T-cell (primary cell): ENCODE measurements around the gene TMEM259. TPM values are rescaled to one million over a fixed set of nuclear protein-coding genes. Genes with fewer than 3 reads are reported as not detected.

Source experiments
- ATAC-seq, 4 experiments: fragments of 200-7000 bp in 3 of 4; fragments of 150-1000 bp in 1 of 4; cut with Tn5 transposase; replicated peaks in 1 of 4; 1 replicate in 3 of 4; 2 replicates in 1 of 4; pipeline ENCODE4 v1.10.0; 2021; ENCODE audit warnings: moderate library complexity in 3 of 4, mild to moderate bottlenecking in 2 of 4, moderate number of reproducible peaks in 1 of 4
- CTCF ChIA-PET, 2 donors: fragments of 300-600 bp; sonication (Branson Sonifier 250); formaldehyde crosslinking; loops; one replicate each; lab custom pipeline; 2022; ENCODE audit warnings: antibody characterized with exemption in 2 of 2; lab: Charles Lee
- POLR2A ChIA-PET, 2 donors: fragments of 300-600 bp; sonication (Branson Sonifier 250); formaldehyde crosslinking; loops; one replicate each; lab custom pipeline; 2022; ENCODE audit warnings: antibody characterized with exemption in 2 of 2; lab: Charles Lee
- DNase-seq, 35 experiments: peaks; one replicate each; pipeline versions ENCODE4 v3.0.0 to v3.0.0-alpha.2; 2013 to 2023
- H3K27ac ChIP-seq: one replicate; pipeline ENCODE4 v1.5.1; 2013; ENCODE audit warnings: low read length
- H3K27me3 ChIP-seq, 2 experiments: replicated peaks in 1 of 2; 1 replicate in 1 of 2; 2 replicates in 1 of 2; pipeline versions ENCODE4 v1.6.1 to v1.7.0; 2013; ENCODE audit warnings: low read length in 1 of 2, mixed read lengths in 1 of 2; ENCODE audit not compliant: control insufficient read depth in 2 of 2, insufficient read depth in 2 of 2; ENCODE audit errors: extremely low read depth in 1 of 2
- H3K36me3 ChIP-seq, 2 donors: 1 replicate in 1 of 2; 2 replicates in 1 of 2; pipeline versions ENCODE4 v1.6.1 to v1.7.0; 2013; ENCODE audit warnings: low read length in 1 of 2; ENCODE audit not compliant: control insufficient read depth in 2 of 2, insufficient read depth in 1 of 2; ENCODE audit errors: extremely low read depth in 1 of 2
- H3K4me1 ChIP-seq, 2 experiments: 1 replicate in 1 of 2; 2 replicates in 1 of 2; pipeline versions ENCODE4 v1.6.1 to v1.7.0; 2013; ENCODE audit warnings: low read length in 2 of 2, mixed read lengths in 1 of 2; ENCODE audit not compliant: insufficient read depth in 2 of 2, control insufficient read depth in 1 of 2; ENCODE audit errors: extremely low read depth in 1 of 2
- H3K4me3 ChIP-seq, 2 donors: 1 replicate in 1 of 2; 2 replicates in 1 of 2; pipeline versions ENCODE4 v1.5.1 to v1.7.0; 2013; ENCODE audit warnings: mild to moderate bottlenecking in 2 of 2, low read length in 1 of 2, moderate library complexity in 1 of 2; ENCODE audit not compliant: control insufficient read depth in 1 of 2; ENCODE audit errors: extremely low read depth in 1 of 2
- H3K9me3 ChIP-seq: 2 replicates; pipeline ENCODE4 v1.7.0; 2013
- H3K27ac Mint-ChIP-seq, 2 donors: one replicate each; pipeline ENCODE4 v1.8.0; 2020 to 2021; ENCODE audit warnings: mild to moderate bottlenecking in 2 of 2, mixed read lengths in 2 of 2
- H3K27me3 Mint-ChIP-seq, 2 donors: one replicate each; pipeline ENCODE4 v1.8.0; 2021 to 2022; ENCODE audit warnings: mixed read lengths in 2 of 2
- H3K36me3 Mint-ChIP-seq: one replicate; pipeline ENCODE4 v1.8.0; 2021; ENCODE audit warnings: mixed read lengths
- H3K4me1 Mint-ChIP-seq, 3 donors: one replicate each; pipeline ENCODE4 v1.8.0; 2020 to 2022; ENCODE audit warnings: mixed read lengths in 3 of 3, mild to moderate bottlenecking in 1 of 3
- H3K4me3 Mint-ChIP-seq, 3 donors: one replicate each; pipeline ENCODE4 v1.8.0; 2020 to 2022; ENCODE audit warnings: mild to moderate bottlenecking in 3 of 3, mixed read lengths in 3 of 3, moderate library complexity in 3 of 3
- H3K9me3 Mint-ChIP-seq, 3 donors: one replicate each; pipeline ENCODE4 v1.8.0; 2020 to 2022; ENCODE audit warnings: mixed read lengths in 3 of 3
- WGBS: methylation state at CpG from one replicate; pipeline ENCODE4 v1.1.5; 2013; ENCODE audit warnings: missing lambda C conversion rate; ENCODE audit not compliant: insufficient coverage; 5-methylcytosine and 5-hydroxymethylcytosine counted together
- total RNA-seq, 35 experiments: library from RNA in 6 of 35; stranded (reverse) in 6 of 35; fragments of 120-200 nt in 1 of 35; gene quantifications; one replicate each; pipeline versions ENCODE4 v1.2.1 to v1.2.4 and lab custom pipeline; 2013 to 2026

The TMEM259 gene
- total RNA-seq, 5 donors from 2014 or later (not counting 1 experiment from before 2014, with no cell fraction given): 319 to 423 (median 372) TPM

- peaks cover 8 to 12% (median 12%) of the 10 kb centered on the region in 3 donors for H3K4me1 Mint-ChIP-seq
- Histone ChIP-seq H3K27ac (no peak overlapping the region), H3K36me3 (peaks cover 33 to 35% of the 10 kb centered on the region in 2 donors), H3K4me1 (peaks cover 4 to 22% of the 10 kb centered on the region in 2 experiments), H3K4me3 (no peak overlapping the region), H3K9me3 (no peaks in the 10 kb centered on the region), H3K27me3 (no peaks in the 10 kb centered on the region)
- H3K27ac Mint-ChIP-seq: no peak overlapping the region
- ChIA-PET POLR2A (no interaction called here), CTCF (no interaction called here)
- DNase-seq: no peak
- WGBS: 89% methylated on average over 24 of the region's 25 CpGs
- no peaks in the 10 kb centered on the region for H3K9me3 Mint-ChIP-seq
- H3K4me3 Mint-ChIP-seq: no peak overlapping the region
- H3K36me3 Mint-ChIP-seq: peaks cover 13% of the 10 kb centered on the region
- ATAC-seq: no peak
- H3K27me3 Mint-ChIP-seq: no peaks in the 10 kb centered on the region
Observed at GRCh38 chr19:989381-990081, 31.4 kb downstream of the TMEM259 start.

- POLR2A ChIA-PET: no interaction called here
- Histone ChIP-seq H3K27ac (no peak overlapping the region), H3K9me3 (no peaks in the 10 kb centered on the region), H3K36me3 (peaks cover 25 to 35% of the 10 kb centered on the region in 2 donors), H3K4me3 (no peak overlapping the region), H3K27me3 (no peaks in the 10 kb centered on the region), H3K4me1 (peaks cover 9 to 29% of the 10 kb centered on the region in 2 experiments)
- DNase-seq: no peak
- no peak overlapping the region for H3K4me3 Mint-ChIP-seq
- peaks cover 13% of the 10 kb centered on the region for H3K36me3 Mint-ChIP-seq
- no peak for ATAC-seq
- WGBS: 92% methylated on average over 10 of the region's 15 CpGs
- no peaks in the 10 kb centered on the region for H3K9me3 Mint-ChIP-seq
- no peaks in the 10 kb centered on the region for H3K27me3 Mint-ChIP-seq
- CTCF ChIA-PET: no interaction called here
- H3K4me1 Mint-ChIP-seq: peaks cover 13 to 18% (median 17%) of the 10 kb centered on the region in 3 donors
- H3K27ac Mint-ChIP-seq: no peak overlapping the region
Observed at GRCh38 chr19:988510-988909, 32.4 kb downstream of the TMEM259 start.

DNA sequence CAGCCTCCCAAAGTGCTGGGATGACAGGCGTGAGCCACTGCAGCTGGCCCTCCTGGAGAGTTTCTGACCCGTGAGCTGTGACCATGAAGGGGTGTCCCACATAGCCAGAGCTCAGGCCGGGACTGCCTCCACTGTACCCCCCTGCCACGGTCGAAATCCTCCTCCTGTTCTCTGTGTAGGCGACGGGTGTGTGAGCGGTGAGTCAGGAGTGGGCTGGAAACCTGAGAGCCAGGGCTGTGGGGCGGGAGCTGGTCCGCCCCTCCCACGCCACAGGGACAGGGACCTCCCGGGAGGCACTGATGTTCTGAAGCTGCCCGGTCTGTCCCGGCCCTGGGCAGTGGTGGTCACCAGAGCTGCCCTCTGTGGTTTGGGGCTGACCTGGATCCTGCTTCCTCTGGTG lies 32.8 kb downstream of the TMEM259 start:
- peaks cover 20 to 35% of the 10 kb centered on the region in 2 donors for H3K36me3 ChIP-seq
- CTCF ChIA-PET: interaction anchor here in 1 of 2 donors (0.6 kb wide), 1 partner anchor 17 kb away, joined by 3 read pairs; no protein-coding TSS in a partner anchor
- no peak overlapping the region for H3K27ac ChIP-seq
- H3K27me3 ChIP-seq: no peaks in the 10 kb centered on the region
- Mint-ChIP-seq H3K27me3 (no peaks in the 10 kb centered on the region), H3K36me3 (peaks cover 13% of the 10 kb centered on the region), H3K27ac (no peak overlapping the region), H3K9me3 (no peaks in the 10 kb centered on the region), H3K4me1 (peaks cover 13 to 18% (median 17%) of the 10 kb centered on the region in 3 donors), H3K4me3 (no peak overlapping the region)
- H3K9me3 ChIP-seq: no peaks in the 10 kb centered on the region
- POLR2A ChIA-PET: interaction anchor here (0.5 to 0.7 kb wide), 2 partner anchors 40 to 205 kb away, joined by 3 to 8 read pairs; no protein-coding TSS in a partner anchor
- peaks cover 10 to 34% of the 10 kb centered on the region in 2 experiments for H3K4me1 ChIP-seq
- no peak for DNase-seq
- no peak for ATAC-seq
- H3K4me3 ChIP-seq: no peak overlapping the region
- 84% methylated on average over 10 of the region's 14 CpGs for WGBS

DNA sequence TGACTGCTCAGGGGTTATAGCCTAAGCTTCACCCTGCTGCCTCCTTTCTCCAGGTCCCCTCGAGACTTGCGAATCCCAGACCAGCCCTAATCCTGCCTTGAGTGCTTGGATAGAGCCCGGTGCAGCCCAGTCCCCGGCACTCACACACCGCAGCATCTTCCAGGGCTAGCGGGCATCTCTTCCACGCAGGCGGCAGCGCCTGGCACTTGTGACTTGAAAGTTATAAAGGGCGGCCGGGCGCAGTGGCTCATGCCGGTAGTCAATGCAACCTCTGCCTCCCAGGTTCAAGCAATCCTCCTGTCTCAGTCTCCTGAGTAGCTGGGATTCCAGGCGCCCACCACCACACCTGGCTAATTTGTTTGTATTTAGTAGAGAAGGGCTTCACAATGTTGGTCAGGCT lies 34.8 kb downstream of the TMEM259 start:
- CTCF ChIA-PET: no interaction called here
- H3K4me3 Mint-ChIP-seq: peak overlapping the region; percentile 93 to 98 (median 94)

DNA sequence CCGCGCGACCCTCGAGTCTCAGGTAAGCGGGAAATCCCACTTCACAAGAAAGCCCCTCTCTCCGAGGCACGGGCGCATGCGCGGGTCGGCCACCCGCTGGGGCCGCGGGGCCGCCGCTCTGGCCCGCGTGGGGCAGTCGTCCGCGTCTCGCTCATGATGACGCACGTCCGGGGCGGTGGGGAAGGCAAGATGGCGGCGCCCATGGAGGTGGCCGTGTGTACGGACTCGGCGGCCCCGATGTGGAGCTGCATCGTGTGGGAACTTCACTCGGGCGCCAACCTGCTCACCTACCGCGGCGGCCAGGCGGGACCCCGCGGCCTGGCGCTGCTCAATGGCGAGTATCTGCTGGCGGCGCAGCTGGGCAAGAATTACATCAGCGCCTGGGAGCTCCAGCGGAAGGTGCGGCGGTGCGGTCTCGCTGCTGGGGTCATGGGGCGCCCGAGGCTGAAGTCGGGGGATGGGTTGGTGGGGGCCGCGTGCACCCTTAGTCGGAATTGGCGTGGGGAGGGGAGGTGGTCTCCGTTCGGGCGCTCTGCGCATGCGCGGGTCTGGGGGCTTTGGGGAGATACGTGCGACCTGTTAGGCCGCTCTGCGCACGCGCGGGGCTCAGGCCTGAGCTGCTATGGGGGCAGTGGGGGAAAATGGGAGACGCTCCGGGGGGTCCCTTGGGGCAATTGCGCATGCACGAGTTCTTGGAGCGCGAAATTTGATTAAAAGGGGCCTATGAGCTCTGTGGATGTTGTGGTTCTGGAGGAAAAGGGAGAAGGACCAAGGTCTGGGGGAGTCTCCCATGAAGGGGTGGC lies 36.6 kb downstream of the TMEM259 start, which contains the start of gene WDR18:
Gene WDR18, plus strand, starts transcription at position 181 of the 803 bp plus-strand sequence. Its CDS starts 9 bp downstream, at position 190.
- CTCF ChIA-PET: interaction anchor here (0.6 to 2.1 kb wide), 6 partner anchors 12 to 129 kb away, joined by 3 to 25 read pairs (median 3); no protein-coding TSS in a partner anchor
- H3K27me3 Mint-ChIP-seq: no peaks in the 10 kb centered on the region
- peak within 1 kb of the TSS; percentile 87 to 89 for H3K27ac Mint-ChIP-seq
- H3K9me3 Mint-ChIP-seq: no peaks in the 10 kb centered on the region
- peak; percentile 84 to 94 (median 88) for ATAC-seq
- peaks cover 10 to 39% of the 10 kb centered on the region in 2 experiments for H3K4me1 ChIP-seq
- H3K4me3 Mint-ChIP-seq: peak within 1 kb of the TSS; percentile 93 to 98 (median 94)
- H3K4me3 ChIP-seq: peak within 1 kb of the TSS; percentile 68 to 98
- peaks cover 10% of the 10 kb centered on the region for H3K36me3 Mint-ChIP-seq
- peak; percentile 52 to 92 (median 78) for DNase-seq
- peak within 1 kb of the TSS; percentile 93 for H3K27ac ChIP-seq
- POLR2A ChIA-PET: interaction anchor here (0.5 to 0.9 kb wide), 3 partner anchors 93 to 274 kb away, joined by 3 to 6 read pairs (median 4); partner anchors contain the start of gene AZU1 (in 1 of the 2)
- H3K27me3 ChIP-seq: peaks cover 0 to 2% of the 10 kb centered on the region in 2 experiments
- peaks cover 4 to 20% of the 10 kb centered on the region in 2 donors for H3K36me3 ChIP-seq
- WGBS: 0% methylated on average over 72 of the region's 78 CpGs
- H3K9me3 ChIP-seq: no peaks in the 10 kb centered on the region
- peaks cover 13 to 21% (median 19%) of the 10 kb centered on the region in 3 donors for H3K4me1 Mint-ChIP-seq

More for the DNA sequence above, 34.8 kb downstream of the TMEM259 start:
- Histone ChIP-seq H3K27ac (no peak overlapping the region), H3K4me1 (peaks cover 10 to 42% of the 10 kb centered on the region in 2 experiments), H3K9me3 (no peaks in the 10 kb centered on the region), H3K36me3 (peaks cover 12 to 32% of the 10 kb centered on the region in 2 donors), H3K27me3 (no peaks in the 10 kb centered on the region), H3K4me3 (no peak overlapping the region)
- H3K9me3 Mint-ChIP-seq: no peaks in the 10 kb centered on the region
- WGBS: 90% methylated on average over 4 of the region's 14 CpGs
- ATAC-seq: no peak
- H3K4me1 Mint-ChIP-seq: peaks cover 13 to 21% (median 19%) of the 10 kb centered on the region in 3 donors
- DNase-seq: no peak
- peaks cover 10% of the 10 kb centered on the region for H3K36me3 Mint-ChIP-seq
- no peak overlapping the region for H3K27ac Mint-ChIP-seq
- no peaks in the 10 kb centered on the region for H3K27me3 Mint-ChIP-seq
- POLR2A ChIA-PET: no interaction called here
